Measurements from ENCODE around the gene NDST3.

Gene NDST3

GRCh38 chr4:118173956-118174725 lies 139.9 kb downstream of the NDST3 start:
- DNase-seq (ENCODE audit: low spot score) = no peak
- TF ChIP-seq, protein P1, sequence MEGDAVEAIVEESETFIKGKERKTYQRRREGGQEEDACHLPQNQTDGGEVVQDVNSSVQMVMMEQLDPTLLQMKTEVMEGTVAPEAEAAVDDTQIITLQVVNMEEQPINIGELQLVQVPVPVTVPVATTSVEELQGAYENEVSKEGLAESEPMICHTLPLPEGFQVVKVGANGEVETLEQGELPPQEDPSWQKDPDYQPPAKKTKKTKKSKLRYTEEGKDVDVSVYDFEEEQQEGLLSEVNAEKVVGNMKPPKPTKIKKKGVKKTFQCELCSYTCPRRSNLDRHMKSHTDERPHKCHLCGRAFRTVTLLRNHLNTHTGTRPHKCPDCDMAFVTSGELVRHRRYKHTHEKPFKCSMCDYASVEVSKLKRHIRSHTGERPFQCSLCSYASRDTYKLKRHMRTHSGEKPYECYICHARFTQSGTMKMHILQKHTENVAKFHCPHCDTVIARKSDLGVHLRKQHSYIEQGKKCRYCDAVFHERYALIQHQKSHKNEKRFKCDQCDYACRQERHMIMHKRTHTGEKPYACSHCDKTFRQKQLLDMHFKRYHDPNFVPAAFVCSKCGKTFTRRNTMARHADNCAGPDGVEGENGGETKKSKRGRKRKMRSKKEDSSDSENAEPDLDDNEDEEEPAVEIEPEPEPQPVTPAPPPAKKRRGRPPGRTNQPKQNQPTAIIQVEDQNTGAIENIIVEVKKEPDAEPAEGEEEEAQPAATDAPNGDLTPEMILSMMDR (IDR thresholded peaks at IDR 0.05; ENCODE audit: extremely low read depth, missing control alignments) = no peak

DNA sequence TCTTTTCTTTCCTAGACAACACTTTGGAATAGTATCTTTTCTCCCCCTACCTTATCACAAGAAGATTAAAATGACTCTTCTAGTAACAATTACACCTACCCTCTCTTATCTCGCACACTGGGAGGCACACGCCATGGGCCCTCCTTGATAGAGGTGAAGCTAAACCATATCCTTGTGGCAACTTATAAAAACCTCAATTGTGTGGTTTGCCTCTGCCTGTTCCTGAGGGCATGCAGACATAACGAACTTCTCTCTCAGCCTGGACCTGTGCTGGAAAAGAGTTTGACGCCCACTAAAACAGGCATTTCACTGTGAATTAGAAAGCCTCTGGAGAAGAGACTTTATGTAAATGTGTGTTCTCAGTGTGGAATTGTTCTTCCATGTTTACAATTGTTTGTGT lies 141.2 kb downstream of the NDST3 start:
- DNase-seq (ENCODE audit: low spot score) = no peak
- TF ChIP-seq, protein P1 (IDR thresholded peaks at IDR 0.05; ENCODE audit: extremely low read depth, missing control alignments) = no peak

DNA sequence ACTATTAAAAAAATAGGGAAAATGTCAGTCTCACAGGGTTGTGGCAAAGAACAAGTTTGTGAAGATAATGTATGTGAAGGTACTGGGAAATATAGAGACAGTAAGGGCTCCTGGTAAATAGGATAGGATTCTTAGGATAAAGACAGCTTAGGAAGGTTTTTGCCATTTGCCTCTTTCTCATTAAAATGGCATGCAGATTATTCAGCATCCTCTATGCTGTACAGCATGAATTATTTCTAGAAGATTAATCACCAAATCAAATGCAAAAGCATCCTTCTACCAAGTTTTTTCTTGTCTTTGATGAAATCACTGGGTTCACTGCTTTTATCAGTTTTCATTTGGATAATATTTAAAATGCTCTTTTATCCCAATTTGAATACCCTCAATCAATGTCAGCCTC lies 142.8 kb downstream of the NDST3 start:
- DNase-seq (ENCODE audit: low spot score) = no peak
- TF ChIP-seq, protein P1 (IDR thresholded peaks at IDR 0.05; ENCODE audit: extremely low read depth, missing control alignments) = no peak

DNA sequence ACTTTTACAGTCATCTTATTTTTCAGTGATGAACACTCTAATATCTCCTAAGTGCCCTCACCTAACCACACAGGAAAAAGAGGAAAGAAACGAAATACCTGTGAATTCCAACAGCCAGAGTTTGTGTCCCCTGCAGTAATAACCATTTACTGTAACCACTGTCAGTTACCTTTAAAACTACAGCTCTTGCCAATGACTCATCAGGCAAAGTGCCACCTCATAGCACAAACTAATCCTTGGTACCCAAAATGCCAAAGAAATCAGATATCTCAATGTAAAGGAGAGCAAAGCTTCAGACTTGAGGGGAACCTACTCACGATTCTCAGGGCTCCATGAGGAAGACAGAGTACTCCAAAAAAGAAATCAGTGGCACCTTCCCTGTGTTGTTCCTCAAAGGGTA lies 146.5 kb downstream of the NDST3 start:
- TF ChIP-seq, protein P1 (IDR thresholded peaks at IDR 0.05; ENCODE audit: extremely low read depth, missing control alignments) = no peak
- no peak for DNase-seq (ENCODE audit: low spot score)

GRCh38 chr4:118190903-118191302 lies 156.6 kb downstream of the NDST3 start:
- no peak for DNase-seq (ENCODE audit: low spot score)
- TF ChIP-seq, protein P1 (IDR thresholded peaks at IDR 0.05; ENCODE audit: extremely low read depth, missing control alignments) = no peak

DNA sequence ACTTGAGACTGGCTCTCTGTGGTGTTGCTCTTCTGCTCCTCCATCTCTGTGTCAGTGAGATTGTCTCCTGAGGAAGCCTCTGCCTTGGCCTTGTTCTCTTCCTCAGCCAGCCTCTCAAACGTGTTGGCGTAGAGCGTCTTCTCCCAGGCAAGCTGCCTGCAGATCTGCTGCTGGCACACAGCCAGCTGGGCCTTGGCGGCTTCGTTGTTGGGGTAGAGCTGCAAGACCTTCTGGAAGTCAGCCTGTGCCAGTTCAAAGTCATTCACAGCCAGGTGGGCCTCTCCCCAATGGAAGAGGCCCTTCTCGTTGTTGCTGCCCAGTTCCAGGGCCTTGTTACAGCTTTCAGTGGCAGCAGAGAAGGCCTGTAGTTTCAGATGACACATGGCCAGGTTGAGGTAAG lies 159.1 kb downstream of the NDST3 start:
- TF ChIP-seq, protein P1 (IDR thresholded peaks at IDR 0.05; ENCODE audit: extremely low read depth, missing control alignments) = no peak
- DNase-seq (ENCODE audit: low spot score) = no peak

GRCh38 chr4:118206627-118207026 lies 172.3 kb downstream of the NDST3 start:
- TF ChIP-seq, protein P1 (IDR thresholded peaks at IDR 0.05; ENCODE audit: extremely low read depth, missing control alignments) = no peak
- no peak for DNase-seq (ENCODE audit: low spot score)
